SK-N-SH (cell line): Measurements from ENCODE around the gene FAM47C. TPM values are rescaled to one million over a fixed set of nuclear protein-coding genes. Genes with fewer than 3 reads are reported as not detected.
A peak's percentile ranks its signal among the peaks of the same experiment; 100 is the strongest.
"Not testable (repeated sequence)": the region's sequence is repeated elsewhere in the genome, so short reads cannot be mapped to it uniquely, and the experiment has no call there.

Source experiments
- CTCF ChIA-PET: fragments of 300-600, 350-600 bp; formaldehyde crosslinking; extraction: SDS; loops from one replicate; lab custom pipeline; 2021; lab: Yijun Ruan, JAX
- POLR2A ChIA-PET: fragments of 350-600 bp; sonication (Branson Sonifier 250); formaldehyde crosslinking; extraction: SDS; loops from one replicate; lab custom pipeline; 2020; ENCODE audit warnings: antibody characterized with exemption, inconsistent platforms; lab: Yijun Ruan, JAX
- DNase-seq: peaks from one replicate; pipeline ENCODE4 v3.0.0; 2012
- H2AFZ ChIP-seq: fragments of 200-600 bp; sonication (generic); 2 replicates; pipeline ENCODE4 v1.8.1; 2016; ENCODE audit warnings: antibody characterized with exemption, mild to moderate bottlenecking, low read depth
- H3F3A ChIP-seq: fragments of 200-600 bp; sonication (generic); replicated peaks from 2 replicates; pipeline ENCODE3; 2016; ENCODE audit warnings: antibody characterized with exemption, mild to moderate bottlenecking; ENCODE audit not compliant: insufficient read depth
- H3K27ac ChIP-seq, 2 experiments: fragments of 200-500 bp in 1 of 2; fragments of 200-600 bp in 1 of 2; sonication (Bioruptor generic) in 1 of 2; sonication (generic), shearing (Covaris generic) in 1 of 2; 2 replicates each; pipeline versions ENCODE4 v1.5.1 to v1.6.1; 2014 to 2016; ENCODE audit warnings: low read depth in 2 of 2, inconsistent platforms in 1 of 2, low read length in 1 of 2, mild to moderate bottlenecking in 1 of 2, mixed read lengths in 1 of 2
- H3K27me3 ChIP-seq: fragments of 200-600 bp; sonication (generic), shearing (Covaris generic); 2 replicates; pipeline ENCODE4 v1.6.1; 2016; ENCODE audit warnings: mixed run types; ENCODE audit not compliant: insufficient read depth
- H3K36me3 ChIP-seq, 2 experiments: fragments of 200-500 bp in 1 of 2; fragments of 200-600 bp in 1 of 2; sonication (Bioruptor generic) in 1 of 2; sonication (generic) in 1 of 2; replicated peaks in 1 of 2; 2 replicates each; pipeline versions ENCODE3 to v1.5.1; 2014 to 2016; ENCODE audit warnings: low read length in 1 of 2, mild to moderate bottlenecking in 1 of 2; ENCODE audit not compliant: insufficient read depth in 2 of 2, control insufficient read depth in 1 of 2
- H3K4me1 ChIP-seq, 2 experiments: fragments of 200-500 bp in 1 of 2; fragments of 200-600 bp in 1 of 2; sonication (Bioruptor generic) in 1 of 2; sonication (generic), shearing (Covaris generic) in 1 of 2; 2 replicates each; pipeline versions ENCODE4 v1.5.1 to v1.6.1; 2014 to 2016; ENCODE audit warnings: low read depth in 1 of 2, low read length in 1 of 2, mixed run types in 1 of 2; ENCODE audit not compliant: insufficient read depth in 2 of 2, control insufficient read depth in 1 of 2
- H3K4me2 ChIP-seq: fragments of 200-600 bp; sonication (generic), shearing (Covaris generic); 2 replicates; pipeline ENCODE4 v1.6.1; 2017; ENCODE audit warnings: mixed run types
- H3K4me3 ChIP-seq, 2 experiments: fragments of 200-500 bp in 1 of 2; fragments of 200-600 bp in 1 of 2; sonication (Bioruptor generic) in 1 of 2; sonication (generic), shearing (Covaris generic) in 1 of 2; 2 replicates each; pipeline versions ENCODE4 v1.5.1 to v1.8.1; 2014 to 2016; ENCODE audit warnings: low read depth in 2 of 2, inconsistent platforms in 1 of 2, low read length in 1 of 2, mild to moderate bottlenecking in 1 of 2, mixed read lengths in 1 of 2, moderate library complexity in 1 of 2
- H3K79me2 ChIP-seq: fragments of 200-600 bp; sonication (generic); 2 replicates; pipeline ENCODE4 v1.8.1; 2017; ENCODE audit warnings: mild to moderate bottlenecking; ENCODE audit not compliant: insufficient read depth
- H3K9ac ChIP-seq: fragments of 200-600 bp; sonication (generic); 2 replicates; pipeline ENCODE4 v1.6.1; 2017; ENCODE audit warnings: mixed run types
- H3K9me2 ChIP-seq: fragments of 200-600 bp; sonication (generic); 2 replicates; pipeline ENCODE4 v1.6.1; 2017; ENCODE audit warnings: mixed run types
- H3K9me3 ChIP-seq: fragments of 200-600 bp; sonication (generic); 2 replicates; pipeline ENCODE4 v1.6.1; 2017; ENCODE audit warnings: mixed run types, mild to moderate bottlenecking, moderate library complexity
- H4K20me1 ChIP-seq: fragments of 200-600 bp; sonication (generic); 2 replicates; pipeline ENCODE4 v1.6.1; 2017; ENCODE audit warnings: mild to moderate bottlenecking, mixed run types; ENCODE audit not compliant: insufficient read depth
- CHD2 ChIP-seq: fragments of 150-350 bp; IDR thresholded peaks from 2 replicates; pipeline ENCODE4 v1.6.1; 2018; ENCODE audit warnings: low read length; ENCODE audit not compliant: partially characterized antibody
- ELF1 ChIP-seq: IDR thresholded peaks from 2 replicates; pipeline ENCODE4 v1.4.0; 2012
- RFX5 ChIP-seq: IDR thresholded peaks from 2 replicates; pipeline ENCODE4 v1.6.1; 2012; ENCODE audit warnings: mild to moderate bottlenecking, improper control_type of control experiment, low read length
- TCF12 ChIP-seq: IDR thresholded peaks from 2 replicates; pipeline ENCODE4 v1.4.0; 2012
- TEAD4 ChIP-seq: IDR thresholded peaks from 2 replicates; pipeline ENCODE4 v1.4.0; 2012; ENCODE audit warnings: mild to moderate bottlenecking, borderline replicate concordance; ENCODE audit not compliant: insufficient read depth
- WGBS: methylation state at CpG from one replicate; pipeline ENCODE4 v1.1.6; 2017; ENCODE audit warnings: low lambda C conversion rate; 5-methylcytosine and 5-hydroxymethylcytosine counted together
- polyA plus RNA-seq, 3 experiments: library from polyadenylated mRNA; depleted of rRNA; stranded (reverse); fragments of >200 nt; gene quantifications; 2 replicates each; pipeline ENCODE4 v1.2.3, GENCODE V29; 2012
- TF ChIP-seq, protein P1 (sequence below): IDR thresholded peaks from 2 replicates; pipeline ENCODE4 v1.4.0; 2012; ENCODE audit warnings: low read depth
- TF ChIP-seq, protein P2 (sequence below): fragments of 200-600 bp; sonication (generic); IDR thresholded peaks from 2 replicates; pipeline ENCODE4 v1.6.1; 2017; ENCODE audit warnings: antibody characterized with exemption, mild to moderate bottlenecking, moderate library complexity
- TF ChIP-seq, protein P3 (sequence below): IDR thresholded peaks from 2 replicates; pipeline ENCODE4 v1.6.1; 2012; ENCODE audit warnings: mild to moderate bottlenecking, low read depth, low read length, moderate library complexity

The FAM47C gene
- polyA plus RNA-seq (2012; rRNA removed): not detected in 2 replicates
- polyA plus RNA-seq (2012; cell fraction: cytosol; rRNA removed): not detected in 2 replicates
- polyA plus RNA-seq (2012; cell fraction: nucleus; rRNA removed): not detected in 2 replicates

DNA sequence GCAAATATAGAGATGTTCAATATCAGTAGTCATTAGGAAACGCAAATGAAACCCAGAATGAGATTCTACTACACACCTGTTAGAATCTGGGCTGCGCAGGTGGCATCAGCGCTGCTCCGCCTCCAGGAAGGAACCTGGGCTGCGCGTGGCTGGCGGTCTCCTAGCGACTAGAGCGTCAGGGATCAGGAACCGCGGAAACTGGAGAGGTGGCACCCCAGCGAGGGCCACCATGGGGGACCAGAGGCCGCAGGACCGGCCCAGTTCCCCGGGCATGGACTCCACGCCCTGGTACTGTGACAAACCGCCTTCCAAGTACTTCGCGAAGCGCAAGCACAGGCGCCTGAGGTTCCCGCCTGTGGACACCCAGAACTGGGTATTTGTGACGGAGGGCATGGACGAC is at the start of gene FAM47C:
FAM47C (plus strand) TSS at position 185 of the 400 bp plus-strand sequence; CDS start at position 230, 45 bp downstream.
- H3K4me1 ChIP-seq, H3K9me3 ChIP-seq, H3K4me2 ChIP-seq, H3K9me2 ChIP-seq, CTCF ChIA-PET, H3K9ac ChIP-seq, H4K20me1 ChIP-seq, H3K27ac ChIP-seq, POLR2A ChIA-PET, DNase-seq, H3K4me3 ChIP-seq, H3F3A ChIP-seq, H2AFZ ChIP-seq, H3K79me2 ChIP-seq, H3K36me3 ChIP-seq: not testable (repeated sequence)
- H3K27me3 ChIP-seq: peaks cover 15% of the 10 kb centered on the region
- WGBS: 20% methylated on average over 4 of the region's 24 CpGs

DNA sequence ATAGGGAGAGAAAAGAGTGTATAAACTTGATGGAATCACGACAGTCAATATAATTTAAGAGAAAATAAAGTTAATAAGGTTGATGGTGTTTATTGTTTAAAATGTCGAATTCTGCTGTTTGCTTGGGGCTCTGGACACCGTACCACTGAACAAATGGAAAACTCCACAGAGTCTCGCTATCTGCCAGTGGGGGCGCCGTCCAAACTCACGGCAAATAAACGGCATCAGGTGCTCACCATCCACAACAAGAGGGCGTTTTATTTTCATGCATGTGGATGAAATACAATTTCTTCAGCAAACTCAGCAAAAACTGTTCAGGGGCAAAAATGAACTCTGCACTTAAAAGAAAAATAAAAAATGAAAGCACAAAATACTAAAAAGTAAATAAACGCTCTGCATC is 46.6 kb upstream of the FAM47C start:
- CTCF ChIA-PET: interaction anchor here (1.9 kb wide), 1 partner anchor 11 kb away, joined by 4 read pairs; no protein-coding TSS in a partner anchor
- 3% methylated on average over 10 of the region's 10 CpGs for WGBS

More for the DNA sequence above, 46.6 kb upstream of the FAM47C start:
- no peaks in the 10 kb centered on the region for H3K9me2 ChIP-seq
- no peak overlapping the region for H3K4me2 ChIP-seq
- no peaks in the 10 kb centered on the region for H3K79me2 ChIP-seq
- no peak overlapping the region for H3K9ac ChIP-seq
- H3K36me3 ChIP-seq: no peaks in the 10 kb centered on the region
- H3K27ac ChIP-seq: no peak overlapping the region
- H3K4me3 ChIP-seq: no peak overlapping the region
- no peaks in the 10 kb centered on the region for H3F3A ChIP-seq
- POLR2A ChIA-PET: no interaction called here
- DNase-seq: no peak
- H3K4me1 ChIP-seq: no peaks in the 10 kb centered on the region
- H3K9me3 ChIP-seq: no peaks in the 10 kb centered on the region
- H4K20me1 ChIP-seq: no peaks in the 10 kb centered on the region
- TF ChIP-seq, protein P1, sequence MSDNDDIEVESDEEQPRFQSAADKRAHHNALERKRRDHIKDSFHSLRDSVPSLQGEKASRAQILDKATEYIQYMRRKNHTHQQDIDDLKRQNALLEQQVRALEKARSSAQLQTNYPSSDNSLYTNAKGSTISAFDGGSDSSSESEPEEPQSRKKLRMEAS: no peak
- TF ChIP-seq, protein P2, sequence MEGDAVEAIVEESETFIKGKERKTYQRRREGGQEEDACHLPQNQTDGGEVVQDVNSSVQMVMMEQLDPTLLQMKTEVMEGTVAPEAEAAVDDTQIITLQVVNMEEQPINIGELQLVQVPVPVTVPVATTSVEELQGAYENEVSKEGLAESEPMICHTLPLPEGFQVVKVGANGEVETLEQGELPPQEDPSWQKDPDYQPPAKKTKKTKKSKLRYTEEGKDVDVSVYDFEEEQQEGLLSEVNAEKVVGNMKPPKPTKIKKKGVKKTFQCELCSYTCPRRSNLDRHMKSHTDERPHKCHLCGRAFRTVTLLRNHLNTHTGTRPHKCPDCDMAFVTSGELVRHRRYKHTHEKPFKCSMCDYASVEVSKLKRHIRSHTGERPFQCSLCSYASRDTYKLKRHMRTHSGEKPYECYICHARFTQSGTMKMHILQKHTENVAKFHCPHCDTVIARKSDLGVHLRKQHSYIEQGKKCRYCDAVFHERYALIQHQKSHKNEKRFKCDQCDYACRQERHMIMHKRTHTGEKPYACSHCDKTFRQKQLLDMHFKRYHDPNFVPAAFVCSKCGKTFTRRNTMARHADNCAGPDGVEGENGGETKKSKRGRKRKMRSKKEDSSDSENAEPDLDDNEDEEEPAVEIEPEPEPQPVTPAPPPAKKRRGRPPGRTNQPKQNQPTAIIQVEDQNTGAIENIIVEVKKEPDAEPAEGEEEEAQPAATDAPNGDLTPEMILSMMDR: peak; percentile 34; the same call in 1 of the 2 replicates
- TF ChIP-seq ELF1 (no peak), CHD2 (no peak), RFX5 (no peak), TCF12 (no peak), TEAD4 (no peak)
- TF ChIP-seq, protein P3, sequence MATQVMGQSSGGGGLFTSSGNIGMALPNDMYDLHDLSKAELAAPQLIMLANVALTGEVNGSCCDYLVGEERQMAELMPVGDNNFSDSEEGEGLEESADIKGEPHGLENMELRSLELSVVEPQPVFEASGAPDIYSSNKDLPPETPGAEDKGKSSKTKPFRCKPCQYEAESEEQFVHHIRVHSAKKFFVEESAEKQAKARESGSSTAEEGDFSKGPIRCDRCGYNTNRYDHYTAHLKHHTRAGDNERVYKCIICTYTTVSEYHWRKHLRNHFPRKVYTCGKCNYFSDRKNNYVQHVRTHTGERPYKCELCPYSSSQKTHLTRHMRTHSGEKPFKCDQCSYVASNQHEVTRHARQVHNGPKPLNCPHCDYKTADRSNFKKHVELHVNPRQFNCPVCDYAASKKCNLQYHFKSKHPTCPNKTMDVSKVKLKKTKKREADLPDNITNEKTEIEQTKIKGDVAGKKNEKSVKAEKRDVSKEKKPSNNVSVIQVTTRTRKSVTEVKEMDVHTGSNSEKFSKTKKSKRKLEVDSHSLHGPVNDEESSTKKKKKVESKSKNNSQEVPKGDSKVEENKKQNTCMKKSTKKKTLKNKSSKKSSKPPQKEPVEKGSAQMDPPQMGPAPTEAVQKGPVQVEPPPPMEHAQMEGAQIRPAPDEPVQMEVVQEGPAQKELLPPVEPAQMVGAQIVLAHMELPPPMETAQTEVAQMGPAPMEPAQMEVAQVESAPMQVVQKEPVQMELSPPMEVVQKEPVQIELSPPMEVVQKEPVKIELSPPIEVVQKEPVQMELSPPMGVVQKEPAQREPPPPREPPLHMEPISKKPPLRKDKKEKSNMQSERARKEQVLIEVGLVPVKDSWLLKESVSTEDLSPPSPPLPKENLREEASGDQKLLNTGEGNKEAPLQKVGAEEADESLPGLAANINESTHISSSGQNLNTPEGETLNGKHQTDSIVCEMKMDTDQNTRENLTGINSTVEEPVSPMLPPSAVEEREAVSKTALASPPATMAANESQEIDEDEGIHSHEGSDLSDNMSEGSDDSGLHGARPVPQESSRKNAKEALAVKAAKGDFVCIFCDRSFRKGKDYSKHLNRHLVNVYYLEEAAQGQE: no peak
- peaks cover 38% of the 10 kb centered on the region; the same call in 1 of the 2 replicates for H3K27me3 ChIP-seq
- no peak overlapping the region for H2AFZ ChIP-seq
